ENCODE data around the gene NTM.

The NTM gene

GRCh38 chr11:131807876-131808275 lies 437.5 kb downstream of the NTM start:
- DNase-seq (ENCODE audit: extremely low read depth in 1 of 2, low read depth in 1 of 2), result no peak

- DNase-seq (ENCODE audit: extremely low read depth in 1 of 2, low read depth in 1 of 2), result no peak
Measured at GRCh38 chr11:131808470-131808869, 438.1 kb downstream of the NTM start.

- DNase-seq (ENCODE audit: extremely low read depth in 1 of 2, low read depth in 1 of 2), result no peak
Measured at GRCh38 chr11:131809203-131809918, 438.9 kb downstream of the NTM start.

- no peak for DNase-seq (ENCODE audit: extremely low read depth in 1 of 2, low read depth in 1 of 2)
Measured at GRCh38 chr11:131810541-131810940, 440.1 kb downstream of the NTM start.

GRCh38 chr11:131811383-131811782 lies 441.0 kb downstream of the NTM start:
- no peak for DNase-seq (ENCODE audit: extremely low read depth in 1 of 2, low read depth in 1 of 2)

GRCh38 chr11:131814108-131814507 lies 443.7 kb downstream of the NTM start:
- DNase-seq (ENCODE audit: extremely low read depth in 1 of 2, low read depth in 1 of 2), result no peak

GRCh38 chr11:131815590-131815989 lies 445.2 kb downstream of the NTM start:
- no peak for DNase-seq (ENCODE audit: extremely low read depth in 1 of 2, low read depth in 1 of 2)

GRCh38 chr11:131816051-131816450 lies 445.6 kb downstream of the NTM start:
- no peak for DNase-seq (ENCODE audit: extremely low read depth in 1 of 2, low read depth in 1 of 2)

GRCh38 chr11:131817687-131818188 lies 447.3 kb downstream of the NTM start:
- DNase-seq (ENCODE audit: extremely low read depth in 1 of 2, low read depth in 1 of 2), result no peak

- DNase-seq (ENCODE audit: extremely low read depth in 1 of 2, low read depth in 1 of 2), result no peak
Measured at GRCh38 chr11:131819865-131820264, 449.4 kb downstream of the NTM start.

GRCh38 chr11:131822506-131822905 lies 452.1 kb downstream of the NTM start:
- DNase-seq (ENCODE audit: extremely low read depth in 1 of 2, low read depth in 1 of 2), result no peak

- DNase-seq (ENCODE audit: extremely low read depth in 1 of 2, low read depth in 1 of 2), result no peak
Measured at GRCh38 chr11:131823772-131824171, 453.4 kb downstream of the NTM start.

- no peak for DNase-seq (ENCODE audit: extremely low read depth in 1 of 2, low read depth in 1 of 2)
Measured at GRCh38 chr11:131824771-131825170, 454.4 kb downstream of the NTM start.

GRCh38 chr11:131827430-131827829 lies 457.0 kb downstream of the NTM start:
- no peak for DNase-seq (ENCODE audit: extremely low read depth in 1 of 2, low read depth in 1 of 2)

GRCh38 chr11:131829725-131830124 lies 459.3 kb downstream of the NTM start:
- no peak for DNase-seq (ENCODE audit: extremely low read depth in 1 of 2, low read depth in 1 of 2)

- DNase-seq (ENCODE audit: extremely low read depth in 1 of 2, low read depth in 1 of 2), result no peak
Measured at GRCh38 chr11:131832079-131832478, 461.7 kb downstream of the NTM start.

- no peak for DNase-seq (ENCODE audit: extremely low read depth in 1 of 2, low read depth in 1 of 2)
Measured at GRCh38 chr11:131833366-131833765, 463.0 kb downstream of the NTM start.

GRCh38 chr11:131837562-131837961 lies 467.1 kb downstream of the NTM start:
- no peak for DNase-seq (ENCODE audit: extremely low read depth in 1 of 2, low read depth in 1 of 2)

GRCh38 chr11:131838016-131838415 lies 467.6 kb downstream of the NTM start:
- no peak for DNase-seq (ENCODE audit: extremely low read depth in 1 of 2, low read depth in 1 of 2)

- no peak for DNase-seq (ENCODE audit: extremely low read depth in 1 of 2, low read depth in 1 of 2)
Measured at GRCh38 chr11:131839326-131839725, 468.9 kb downstream of the NTM start.

GRCh38 chr11:131840545-131840944 lies 470.1 kb downstream of the NTM start:
- DNase-seq (ENCODE audit: extremely low read depth in 1 of 2, low read depth in 1 of 2), result no peak

GRCh38 chr11:131841028-131841427 lies 470.6 kb downstream of the NTM start:
- no peak for DNase-seq (ENCODE audit: extremely low read depth in 1 of 2, low read depth in 1 of 2)

Data from stimulated activated CD8-positive, alpha-beta memory T cell treated with anti-CD3 and anti-CD28 coated beads, Interleukin-7, amount 100 ng/mL, for 48 hours (primary cell).